Skeletal muscle cell (primary cell): ENCODE measurements around the gene FAAP100.

Experiments used
- DNase-seq: peaks from one replicate; pipeline ENCODE4 v3.0.0-alpha.2; 2010; ENCODE audit warnings: low read depth
- H3K4me3 ChIP-seq: 2 replicates; pipeline ENCODE4 v1.5.1; 2011; ENCODE audit warnings: low read depth, mild to moderate bottlenecking, control low read depth, low read length, moderate library complexity

FAAP100 gene

GRCh38 chr17:81517009-81517338, 35.2 kb downstream of the FAAP100 start:
- no peak overlapping the region for H3K4me3 ChIP-seq
- DNase-seq, result no peak

GRCh38 chr17:81516439-81516838, 35.7 kb downstream of the FAAP100 start:
- peak overlapping the region; percentile 72 for H3K4me3 ChIP-seq

GRCh38 chr17:81515530-81516041, 36.6 kb downstream of the FAAP100 start:
- no peak for DNase-seq
- peak overlapping the region; percentile 72 for H3K4me3 ChIP-seq

More at GRCh38 chr17:81516439-81516838, 35.7 kb downstream of the FAAP100 start:
- no peak for DNase-seq

DNA sequence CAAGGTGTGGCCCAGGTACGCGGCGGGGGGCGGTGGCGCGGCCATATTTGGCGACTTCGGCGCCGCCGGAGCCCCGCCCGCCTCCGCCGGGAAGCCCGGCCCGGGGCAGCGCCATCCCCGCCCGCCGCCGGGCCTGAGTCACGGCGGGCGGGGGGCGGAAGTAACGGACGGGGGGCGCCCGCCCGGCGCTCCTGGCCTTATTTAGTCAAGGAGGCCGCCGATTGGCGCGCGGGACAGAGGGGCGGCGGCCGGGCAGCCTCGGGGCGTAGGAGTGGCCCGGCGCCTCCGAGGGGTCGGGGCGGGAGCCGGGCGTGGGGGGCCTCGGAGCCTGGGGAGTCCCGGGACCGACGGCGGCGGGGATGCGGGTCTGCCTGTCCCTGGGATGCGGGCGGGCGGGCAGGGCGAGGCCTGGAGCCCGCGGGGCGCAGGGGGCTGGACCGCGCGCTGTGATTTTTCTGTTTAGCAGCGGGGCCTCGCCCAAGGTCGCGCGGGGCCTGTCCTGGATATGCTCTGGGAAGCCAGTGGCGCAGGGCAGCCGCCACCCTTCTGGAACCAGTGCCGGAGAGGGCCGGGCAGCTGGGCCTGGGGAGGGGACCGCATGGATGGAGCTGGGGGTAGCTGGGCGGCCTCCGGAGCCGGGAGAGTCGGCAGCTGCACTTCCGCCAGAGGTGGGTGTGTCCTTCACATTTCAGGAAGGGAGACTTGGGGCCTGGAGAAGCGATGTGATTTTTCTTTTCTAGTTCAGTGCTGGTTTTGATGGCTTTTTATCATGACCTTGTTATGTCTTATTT, 37.2 kb downstream of the FAAP100 start:
- H3K4me3 ChIP-seq, result peak overlapping the region; percentile 72
- peak; percentile 56 for DNase-seq

GRCh38 chr17:81514489-81514738, 37.7 kb downstream of the FAAP100 start:
- H3K4me3 ChIP-seq, result peak overlapping the region; percentile 72
- no peak for DNase-seq

DNA sequence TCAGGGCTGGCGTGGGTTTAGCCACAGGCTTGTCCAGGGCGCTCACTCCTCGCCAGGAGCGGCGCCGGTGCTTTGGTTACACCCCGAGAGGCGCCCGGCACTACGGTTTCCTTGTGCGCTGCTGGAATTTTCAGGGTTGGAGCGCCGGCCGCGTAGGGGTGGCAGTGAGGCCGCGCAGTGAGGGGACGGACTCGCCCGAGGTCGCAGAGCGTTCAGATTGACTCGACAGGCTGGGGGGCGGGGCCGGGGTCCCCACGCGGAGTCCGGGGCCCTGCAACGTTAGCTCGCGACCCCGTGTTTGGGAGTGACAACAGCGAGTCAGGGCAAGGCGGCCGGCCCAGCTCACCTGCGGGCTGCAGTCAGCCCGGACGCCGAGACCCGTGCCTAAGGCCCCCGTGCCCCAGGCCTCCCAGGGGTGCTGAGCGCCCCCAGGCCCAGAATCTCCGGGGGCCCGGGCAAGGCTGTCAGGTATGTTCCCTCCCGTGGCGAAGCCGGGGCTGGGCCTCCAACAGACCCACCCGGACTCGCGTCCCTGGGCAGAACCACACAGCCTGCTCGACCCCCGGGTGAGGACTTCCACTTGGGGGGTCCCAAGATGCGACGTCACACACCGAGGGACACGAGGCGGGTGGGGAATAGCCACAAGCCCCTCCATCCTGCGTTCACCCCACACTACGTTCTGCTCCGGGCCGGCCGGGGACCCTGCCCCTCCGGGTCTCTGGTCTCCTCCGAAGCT, 38.2 kb downstream of the FAAP100 start:
- H3K4me3 ChIP-seq, result peak overlapping the region; percentile 72
- peak; percentile 38 for DNase-seq

GRCh38 chr17:81513372-81513752, 38.8 kb downstream of the FAAP100 start:
- H3K4me3 ChIP-seq, result peak overlapping the region; percentile 72
- no peak for DNase-seq

DNA sequence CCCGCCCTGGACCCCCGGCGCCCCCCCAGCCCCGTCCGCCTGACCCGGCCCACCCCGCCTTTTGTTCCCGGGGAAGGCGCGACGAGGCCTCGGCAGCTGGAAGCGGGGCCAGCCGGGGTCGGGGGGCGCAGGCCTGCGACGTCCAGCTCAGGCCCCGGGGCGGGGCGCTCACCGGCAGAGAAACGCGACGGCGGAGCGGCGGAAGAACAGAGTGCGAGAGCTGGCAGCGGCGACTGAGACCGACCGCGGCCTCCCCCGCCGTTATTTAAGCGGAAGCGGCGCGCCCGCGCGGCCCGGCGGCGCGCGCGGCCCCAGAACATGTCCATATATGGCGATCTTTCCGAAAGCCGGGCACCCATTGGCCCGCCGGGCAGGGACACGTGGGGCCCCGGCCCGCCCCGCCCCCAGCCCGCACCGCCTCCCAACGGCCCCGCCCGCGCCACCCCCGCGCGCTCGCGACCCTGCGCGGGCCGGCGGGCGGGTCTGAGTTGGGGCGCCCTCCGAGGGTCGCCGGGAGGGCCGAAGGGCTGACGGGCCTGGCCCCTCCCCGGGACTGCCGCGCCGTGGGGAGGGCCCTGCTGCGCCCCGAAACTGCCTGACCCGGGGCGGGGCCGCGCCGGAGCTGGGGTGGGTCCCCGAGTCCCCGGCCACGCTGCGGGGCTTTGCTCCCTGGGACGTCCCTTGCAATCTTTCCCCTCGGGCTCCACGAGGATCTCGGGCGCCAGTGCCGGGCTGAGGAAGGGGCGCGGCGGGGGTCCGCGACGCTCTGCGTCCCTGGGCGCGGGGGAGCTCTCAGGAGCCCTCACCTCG, 39.4 kb downstream of the FAAP100 start, which contains the start of gene ACTG1:
Gene ACTG1, minus strand, starts transcription at position 238 of the 810 bp plus-strand sequence. CDS start 445 bp downstream, outside the sequence.
- H3K4me3 ChIP-seq, result peak within 1 kb of the TSS; percentile 86
- DNase-seq, result peak; percentile 75

- peak overlapping the region; percentile 86 for H3K4me3 ChIP-seq
- no peak for DNase-seq
These were observed 40.2 kb downstream of the FAAP100 start for GRCh38 chr17:81511804-81512561.

GRCh38 chr17:81511554-81511803, 40.7 kb downstream of the FAAP100 start:
- DNase-seq, result no peak
- peak overlapping the region; percentile 86 for H3K4me3 ChIP-seq

DNA sequence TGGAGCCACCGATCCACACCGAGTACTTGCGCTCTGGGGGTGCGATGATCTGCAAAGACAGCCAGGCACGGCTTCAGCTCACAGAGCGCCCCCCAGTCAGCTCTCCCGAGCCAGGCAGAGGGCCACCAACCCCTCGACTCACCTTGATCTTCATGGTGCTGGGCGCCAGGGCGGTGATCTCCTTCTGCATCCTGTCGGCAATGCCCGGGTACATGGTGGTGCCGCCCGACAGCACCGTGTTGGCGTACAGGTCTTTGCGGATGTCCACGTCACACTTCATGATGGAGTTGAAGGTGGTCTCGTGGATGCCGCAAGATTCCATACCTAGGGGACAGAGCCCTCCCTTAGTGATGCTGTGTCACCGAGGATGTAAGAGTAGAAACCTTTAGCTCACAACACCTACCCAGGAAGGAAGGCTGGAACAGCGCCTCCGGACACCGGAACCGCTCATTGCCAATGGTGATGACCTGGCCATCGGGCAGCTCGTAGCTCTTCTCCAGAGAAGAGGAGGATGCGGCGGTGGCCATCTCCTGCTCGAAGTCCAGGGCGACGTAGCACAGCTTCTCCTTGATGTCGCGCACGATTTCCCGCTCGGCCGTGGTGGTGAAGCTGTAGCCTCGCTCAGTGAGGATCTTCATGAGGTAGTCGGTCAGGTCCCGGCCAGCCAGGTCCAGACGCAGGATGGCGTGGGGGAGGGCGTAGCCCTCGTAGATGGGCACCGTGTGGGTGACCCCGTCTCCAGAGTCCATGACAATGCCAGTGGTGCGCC, 41.2 kb downstream of the FAAP100 start:
- DNase-seq, result no peak
- peak overlapping the region; percentile 86 for H3K4me3 ChIP-seq

DNA sequence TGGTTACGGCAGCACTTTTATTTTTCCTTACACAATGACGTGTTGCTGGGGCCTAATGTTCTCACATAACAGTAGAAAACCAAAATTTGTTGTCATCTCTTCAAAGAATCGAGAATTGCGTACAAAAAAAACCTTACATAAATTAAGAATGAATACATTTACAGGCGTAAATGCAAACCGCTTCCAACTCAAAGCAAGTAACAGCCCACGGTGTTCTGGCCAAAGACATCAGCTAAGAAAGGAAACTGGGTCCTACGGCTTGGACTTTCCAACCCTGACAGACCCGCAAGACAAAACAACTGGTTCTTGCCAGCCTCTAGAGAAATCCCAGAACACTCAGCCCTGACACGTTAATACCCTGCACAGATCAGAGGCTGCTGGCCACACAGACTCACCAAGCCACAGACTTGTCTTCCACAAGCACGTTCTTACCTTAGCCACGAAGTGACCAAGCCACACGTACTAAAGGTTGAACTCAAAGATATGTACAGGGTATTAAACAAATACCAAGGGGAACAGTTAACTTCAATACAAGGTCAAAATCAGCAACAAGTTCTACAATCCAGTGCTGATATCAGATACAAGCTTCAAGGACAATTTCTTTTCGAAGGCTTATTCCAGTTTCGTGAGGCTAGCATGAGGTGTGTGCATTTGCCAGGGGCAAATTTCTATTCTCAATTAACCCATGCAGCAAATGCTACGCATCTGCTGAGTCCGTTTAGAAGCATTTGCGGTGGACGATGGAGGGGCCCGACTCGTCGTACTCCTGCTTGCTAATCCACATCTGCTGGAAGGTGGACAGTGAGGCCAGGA, 42.0 kb downstream of the FAAP100 start:
- no peak for DNase-seq
- H3K4me3 ChIP-seq, result peak overlapping the region; percentile 86

DNA sequence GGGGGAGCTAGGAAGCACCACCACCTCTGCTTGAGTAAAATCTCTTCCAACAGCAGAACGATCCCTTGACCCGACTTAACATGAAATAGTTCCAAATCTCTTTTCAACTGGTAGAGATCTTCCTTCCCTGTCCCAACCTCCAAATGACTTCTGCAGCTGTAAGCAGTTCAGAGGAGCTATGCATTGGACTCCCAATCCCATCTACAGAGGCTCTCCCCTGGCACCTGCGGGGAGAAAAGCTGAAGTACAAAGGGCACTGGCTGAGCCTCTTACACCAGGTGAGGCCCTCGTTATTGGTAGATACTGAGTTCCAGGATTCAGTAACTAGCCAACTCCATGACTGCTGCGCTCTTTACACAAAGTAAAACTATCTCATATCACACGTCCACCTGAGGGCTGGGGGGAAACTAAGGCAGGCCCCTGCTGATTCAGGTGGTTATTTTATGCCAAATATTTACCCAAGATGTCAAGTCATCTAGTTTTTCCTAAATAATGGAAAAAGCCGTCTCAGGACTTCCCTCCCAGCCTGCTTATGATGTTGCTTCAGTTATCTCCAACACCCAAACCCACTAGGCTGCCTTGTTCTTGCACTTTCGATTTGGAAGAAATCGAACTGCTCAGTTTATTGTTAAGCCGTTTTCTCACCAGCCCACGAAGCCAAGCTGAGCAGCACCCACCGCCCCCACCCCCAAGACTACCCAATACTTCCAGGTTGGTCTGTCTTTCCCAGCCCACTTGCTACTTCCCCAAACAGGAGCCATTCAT, 42.8 kb downstream of the FAAP100 start:
- no peak for DNase-seq
- H3K4me3 ChIP-seq, result peak overlapping the region; percentile 86

GRCh38 chr17:81508639-81509206, 43.4 kb downstream of the FAAP100 start:
- peak overlapping the region; percentile 86 for H3K4me3 ChIP-seq

GRCh38 chr17:81503619-81504018, 48.5 kb downstream of the FAAP100 start:
- H3K4me3 ChIP-seq, result no peak overlapping the region
- DNase-seq, result no peak

More at GRCh38 chr17:81508639-81509206, 43.4 kb downstream of the FAAP100 start:
- DNase-seq, result no peak

DNA sequence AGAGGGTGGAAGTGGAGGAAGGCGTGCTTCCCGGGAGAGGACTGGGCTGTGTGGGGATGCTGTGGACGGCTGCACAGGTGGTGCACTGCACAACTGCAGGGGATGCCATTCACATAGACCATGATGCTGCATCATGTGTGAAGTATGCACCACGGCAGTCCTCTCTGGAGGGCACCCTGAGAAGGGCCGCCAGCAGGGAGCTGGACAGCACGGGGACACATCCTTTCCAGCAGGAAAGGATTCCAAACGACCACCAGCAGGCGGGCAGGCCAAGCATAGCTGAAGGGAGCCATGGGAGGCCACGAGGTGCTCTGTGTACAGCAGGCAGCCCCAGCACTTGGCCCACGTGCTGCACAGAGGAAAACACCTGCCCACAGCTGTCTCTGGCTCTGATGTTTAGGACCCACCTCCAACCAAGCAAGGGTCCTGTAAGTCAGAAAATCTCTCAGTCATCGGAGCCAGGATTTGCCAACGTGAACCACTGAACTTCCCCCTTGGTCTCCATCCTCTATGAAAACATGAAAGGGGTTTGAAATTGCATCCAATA, 49.6 kb downstream of the FAAP100 start:
- no peak for DNase-seq

DNA sequence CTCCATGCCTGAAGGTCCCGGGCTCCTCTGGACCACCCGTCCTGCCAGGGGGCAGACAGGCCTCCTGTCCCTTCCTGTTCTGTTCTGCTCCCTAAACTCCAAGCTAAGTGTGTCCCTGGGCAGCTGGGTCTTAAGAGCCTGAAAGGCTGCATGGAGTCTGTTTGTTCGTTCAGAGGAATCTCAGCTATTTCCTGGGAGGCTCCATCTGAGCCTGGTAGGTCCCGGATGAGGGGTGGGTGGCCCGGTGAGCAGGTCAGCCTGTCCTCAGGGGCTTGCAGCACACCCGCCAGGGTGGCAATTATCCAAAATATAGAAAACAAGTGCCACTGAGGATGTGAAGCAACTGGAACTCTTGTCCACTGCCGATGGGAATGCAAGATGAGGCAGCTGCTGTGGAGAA, 52.1 kb downstream of the FAAP100 start:
- no peak for DNase-seq
- no peak overlapping the region for H3K4me3 ChIP-seq

More for the DNA sequence above, 49.6 kb downstream of the FAAP100 start:
- H3K4me3 ChIP-seq, result no peak overlapping the region
